GM21737 (cell line): Measurements from ENCODE around the gene KDM2A.

ENCODE experiments used
- ATAC-seq: cut with Tn5 transposase; IDR thresholded peaks from one replicate; pipeline ENCODE4 v1.9.1; 2021; ENCODE audit warnings: mild to moderate bottlenecking, moderate library complexity; ENCODE audit not compliant: unreplicated experiment

KDM2A gene

GRCh38 chr11:67282876-67283371, 163.9 kb downstream of the KDM2A start:
- ATAC-seq: no peak

GRCh38 chr11:67283481-67283963, 164.5 kb downstream of the KDM2A start:
- no peak for ATAC-seq

- ATAC-seq: no peak
These were observed 165.9 kb downstream of the KDM2A start for GRCh38 chr11:67284811-67285540.

- ATAC-seq: no peak
These were observed 166.8 kb downstream of the KDM2A start for GRCh38 chr11:67285541-67286498.

- no peak for ATAC-seq
These were observed 167.7 kb downstream of the KDM2A start for GRCh38 chr11:67286621-67287333.

- no peak for ATAC-seq
These were observed 168.5 kb downstream of the KDM2A start for GRCh38 chr11:67287355-67288197.

- no peak for ATAC-seq
These were observed 169.1 kb downstream of the KDM2A start for GRCh38 chr11:67288198-67288451.

GRCh38 chr11:67288452-67289225, 169.6 kb downstream of the KDM2A start:
- peak; percentile 56 for ATAC-seq

GRCh38 chr11:67289226-67289650, 170.2 kb downstream of the KDM2A start, which contains the start of gene ANKRD13D:
TSS of gene ANKRD13D (plus strand) at chr11:67289303. CDS start at chr11:67289461, 158 bp downstream.
- no peak for ATAC-seq

GRCh38 chr11:67289651-67290479, 170.8 kb downstream of the KDM2A start:
- ATAC-seq: no peak

GRCh38 chr11:67290801-67291200, 171.7 kb downstream of the KDM2A start:
- no peak for ATAC-seq

- no peak for ATAC-seq
These were observed 172.7 kb downstream of the KDM2A start for GRCh38 chr11:67291481-67292381.

GRCh38 chr11:67292671-67293070, 173.6 kb downstream of the KDM2A start:
- no peak for ATAC-seq

- ATAC-seq: no peak
These were observed 174.0 kb downstream of the KDM2A start for GRCh38 chr11:67293090-67293489.

GRCh38 chr11:67295846-67296245, 176.8 kb downstream of the KDM2A start:
- ATAC-seq: no peak

GRCh38 chr11:67298786-67299185, 179.7 kb downstream of the KDM2A start:
- no peak for ATAC-seq

GRCh38 chr11:67299471-67300191, 180.6 kb downstream of the KDM2A start:
- no peak for ATAC-seq
